NCI-H187 treated with DMSO at 0.1 percent for 48 hours (cell line): Measurements from ENCODE around the gene RTN4RL2.

ENCODE experiments used
- DNase-seq: peaks from one replicate; lab custom pipeline; 2025; lab: John Stamatoyannopoulos, UW

Gene RTN4RL2

GRCh38 chr11:57481315-57481714 lies 21.0 kb downstream of the RTN4RL2 start:
- DNase-seq: no peak

GRCh38 chr11:57481915-57482781 lies 21.8 kb downstream of the RTN4RL2 start:
- no peak for DNase-seq

GRCh38 chr11:57482782-57483561 lies 22.6 kb downstream of the RTN4RL2 start:
- no peak for DNase-seq

- no peak for DNase-seq
These were observed 23.2 kb downstream of the RTN4RL2 start for GRCh38 chr11:57483562-57483918.

- DNase-seq: no peak
These were observed 23.9 kb downstream of the RTN4RL2 start for GRCh38 chr11:57484141-57484710.

- no peak for DNase-seq
These were observed 25.1 kb downstream of the RTN4RL2 start for GRCh38 chr11:57485217-57485990.

- no peak for DNase-seq
These were observed 26.9 kb downstream of the RTN4RL2 start for GRCh38 chr11:57487021-57487778.

- DNase-seq: no peak
These were observed 27.8 kb downstream of the RTN4RL2 start for GRCh38 chr11:57487920-57488659.

GRCh38 chr11:57490456-57491248 lies 30.3 kb downstream of the RTN4RL2 start:
- DNase-seq: no peak

GRCh38 chr11:57491371-57492061 lies 31.2 kb downstream of the RTN4RL2 start:
- no peak for DNase-seq

- DNase-seq: no peak
These were observed 33.5 kb downstream of the RTN4RL2 start for GRCh38 chr11:57493507-57494503.

GRCh38 chr11:57496109-57496820 lies 35.9 kb downstream of the RTN4RL2 start:
- no peak for DNase-seq

- DNase-seq: no peak
These were observed 37.2 kb downstream of the RTN4RL2 start for GRCh38 chr11:57497303-57498247.

GRCh38 chr11:57498540-57498939 lies 38.2 kb downstream of the RTN4RL2 start:
- DNase-seq: no peak

GRCh38 chr11:57499413-57499982 lies 39.2 kb downstream of the RTN4RL2 start:
- no peak for DNase-seq

GRCh38 chr11:57499983-57500461 lies 39.7 kb downstream of the RTN4RL2 start:
- no peak for DNase-seq
